Neural cell (in vitro differentiated cells): ENCODE measurements around the gene INTS7. TPM values are rescaled to one million over a fixed set of nuclear protein-coding genes. Genes with fewer than 3 reads are reported as not detected.

Experiments used
- H2AFZ ChIP-seq: fragments of 200-600, 300-800 bp; sonication (generic), shearing (Covaris generic); 2 replicates; pipeline ENCODE4 v1.6.0; 2014; ENCODE audit warnings: low read depth, mild to moderate bottlenecking, antibody characterized with exemption, low read length, moderate library complexity
- H3F3A ChIP-seq: fragments of 200-600 bp; shearing (Covaris generic); 2 replicates; pipeline ENCODE4 v1.6.1; 2016; ENCODE audit warnings: mild to moderate bottlenecking, moderate library complexity, mixed read lengths, antibody characterized with exemption, low read length; ENCODE audit not compliant: insufficient read depth, poor library complexity, severe bottlenecking
- H3K27ac ChIP-seq: fragments of 200-600, 300-800 bp; sonication (generic), shearing (Covaris generic); 2 replicates; pipeline ENCODE4 v1.5.1; 2014; ENCODE audit warnings: mild to moderate bottlenecking, low read length, moderate library complexity
- H3K27me3 ChIP-seq: fragments of 300-800, 200-600 bp; sonication (generic), shearing (Covaris generic); 2 replicates; pipeline ENCODE4 v1.6.0; 2014; ENCODE audit warnings: mild to moderate bottlenecking, low read depth, low read length, moderate library complexity; ENCODE audit not compliant: insufficient read depth
- H3K36me3 ChIP-seq: fragments of 300-800, 200-600 bp; sonication (generic), shearing (Covaris generic); 2 replicates; pipeline ENCODE4 v1.5.1; 2014; ENCODE audit warnings: mild to moderate bottlenecking, antibody characterized with exemption, low read length, moderate library complexity; ENCODE audit not compliant: insufficient read depth
- H3K4me2 ChIP-seq: fragments of 300-800, 200-600 bp; sonication (generic), shearing (Covaris generic); 2 replicates; pipeline ENCODE4 v1.6.0; 2014; ENCODE audit warnings: mild to moderate bottlenecking, low read length
- H3K4me3 ChIP-seq: fragments of 300-800, 200-600 bp; sonication (generic), shearing (Covaris generic); 2 replicates; pipeline ENCODE4 v1.5.1; 2014; ENCODE audit warnings: mild to moderate bottlenecking, low read length, moderate library complexity
- H3K79me2 ChIP-seq: fragments of 200-600 bp; shearing (Covaris generic); replicated peaks from 2 replicates; pipeline ENCODE4 v1.6.0; 2014; ENCODE audit warnings: mild to moderate bottlenecking, low read length, moderate library complexity; ENCODE audit not compliant: insufficient read depth
- H3K9ac ChIP-seq: fragments of 300-800, 200-600 bp; sonication (generic), shearing (Covaris generic); 2 replicates; pipeline ENCODE4 v1.6.1; 2016; ENCODE audit warnings: mild to moderate bottlenecking, low read length, mixed read lengths
- H3K9me2 ChIP-seq: fragments of 200-600 bp; shearing (Covaris generic); 2 replicates; pipeline ENCODE4 v1.6.1; 2016; ENCODE audit warnings: mild to moderate bottlenecking, low read length, mixed read lengths; ENCODE audit not compliant: insufficient read depth
- H3K9me3 ChIP-seq: fragments of 200-600, 300-800 bp; sonication (generic), shearing (Covaris generic); 2 replicates; pipeline ENCODE4 v1.6.1; 2016; ENCODE audit warnings: mild to moderate bottlenecking, mixed run types, low read length, moderate library complexity, mixed read lengths
- H4K20me1 ChIP-seq: fragments of 200-600 bp; shearing (Covaris generic); 2 replicates; pipeline ENCODE4 v1.6.1; 2016; ENCODE audit warnings: mild to moderate bottlenecking, mixed run types; ENCODE audit not compliant: insufficient read depth
- CTCF ChIP-seq: fragments of 450-650 bp; IDR thresholded peaks from 2 replicates; pipeline ENCODE4 v1.5.1; 2014; ENCODE audit warnings: antibody characterized with exemption, mild to moderate bottlenecking, moderate library complexity; ENCODE audit not compliant: poor library complexity, severe bottlenecking
- EP300 ChIP-seq: fragments of 450-650 bp; conservative IDR thresholded peaks from 2 replicates; pipeline ENCODE4 v1.6.1; 2014; ENCODE audit warnings: antibody characterized with exemption, mild to moderate bottlenecking, moderate library complexity; ENCODE audit not compliant: poor library complexity, severe bottlenecking
- EZH2 ChIP-seq: fragments of 200-600, 300-800 bp; shearing (Covaris generic), sonication (generic); IDR thresholded peaks from 2 replicates; pipeline ENCODE4 v1.6.1; 2014; ENCODE audit warnings: antibody characterized with exemption, low read length, borderline replicate concordance, mild to moderate bottlenecking; ENCODE audit not compliant: insufficient read depth, poor library complexity, severe bottlenecking
- MXI1 ChIP-seq: fragments of 450-650 bp; conservative IDR thresholded peaks from 2 replicates; pipeline ENCODE4 v1.6.1; 2014; ENCODE audit warnings: antibody characterized with exemption, mild to moderate bottlenecking; ENCODE audit not compliant: poor library complexity, severe bottlenecking
- POLR2AphosphoS5 ChIP-seq: IDR thresholded peaks from 2 replicates; pipeline ENCODE4 v1.6.1; 2012
- RAD21 ChIP-seq: fragments of 450-650 bp; conservative IDR thresholded peaks from 2 replicates; pipeline ENCODE4 v1.6.1; 2014; ENCODE audit warnings: antibody characterized with exemption, mild to moderate bottlenecking, moderate library complexity
- SMC3 ChIP-seq: fragments of 450-650 bp; conservative IDR thresholded peaks from 2 replicates; pipeline ENCODE4 v1.6.1; 2014; ENCODE audit warnings: antibody characterized with exemption, mild to moderate bottlenecking, moderate library complexity; ENCODE audit not compliant: poor library complexity
- TAF1 ChIP-seq: IDR thresholded peaks from 2 replicates; pipeline ENCODE4 v1.6.1; 2012; ENCODE audit warnings: low read depth
- polyA plus RNA-seq: library from polyadenylated mRNA; depleted of rRNA; stranded (reverse); fragments of >200 nt; gene quantifications from 2 replicates; pipeline ENCODE4 v1.2.3, GENCODE V29; 2014
- TF ChIP-seq, protein P1 (sequence below): IDR thresholded peaks from 2 replicates; pipeline ENCODE4 v1.6.1; 2012; ENCODE audit warnings: borderline replicate concordance

INTS7 gene
- polyA plus RNA-seq, 1 donor from 2014 or later, result 23.6 TPM

- H3F3A ChIP-seq, result no peaks in the 10 kb centered on the region
- H3K27ac ChIP-seq, result no peak overlapping the region
- H3K36me3 ChIP-seq, result no peaks in the 10 kb centered on the region
- TF ChIP-seq SMC3 (no peak), EP300 (no peak), POLR2AphosphoS5 (no peak), CTCF (no peak), MXI1 (no peak), EZH2 (no peak)
- H3K9me3 ChIP-seq, result no peaks in the 10 kb centered on the region
- no peak overlapping the region for H3K4me2 ChIP-seq
- no peak overlapping the region for H3K4me3 ChIP-seq
- H3K9me2 ChIP-seq, result no peaks in the 10 kb centered on the region
- no peaks in the 10 kb centered on the region for H3K79me2 ChIP-seq
- H3K27me3 ChIP-seq, result no peaks in the 10 kb centered on the region
- no peaks in the 10 kb centered on the region for H4K20me1 ChIP-seq
- H3K9ac ChIP-seq, result no peak overlapping the region
- H2AFZ ChIP-seq, result no peak overlapping the region
These were observed 43.5 kb upstream of the INTS7 start for GRCh38 chr1:212078826-212079225.

DNA sequence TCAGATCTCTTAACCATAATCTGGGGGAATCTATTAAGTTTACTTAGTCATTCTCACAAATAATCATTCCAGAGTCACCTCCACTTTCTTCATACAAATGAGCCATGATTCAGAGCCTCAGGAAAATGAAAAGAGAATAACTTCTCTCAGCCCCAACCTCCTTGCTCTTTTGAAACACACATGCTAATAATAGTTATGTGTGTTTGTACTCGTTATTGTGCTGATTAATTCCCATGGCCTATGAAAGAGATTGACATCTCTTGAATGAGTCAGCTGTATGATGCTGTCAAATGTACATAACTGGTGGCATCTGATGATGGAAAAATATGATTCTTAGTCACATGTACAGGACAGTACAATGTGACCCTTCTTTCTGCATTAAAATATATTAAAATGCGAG is 41.7 kb upstream of the INTS7 start:
- H3K9me2 ChIP-seq, result no peaks in the 10 kb centered on the region
- H3F3A ChIP-seq, result no peaks in the 10 kb centered on the region
- no peak overlapping the region for H3K27ac ChIP-seq
- no peaks in the 10 kb centered on the region for H3K79me2 ChIP-seq
- no peak overlapping the region for H3K4me3 ChIP-seq
- no peak overlapping the region for H3K9ac ChIP-seq
- TF ChIP-seq EP300 (no peak), RAD21 (no peak), POLR2AphosphoS5 (no peak), MXI1 (no peak), SMC3 (no peak), EZH2 (no peak)
- TF ChIP-seq, protein P1, sequence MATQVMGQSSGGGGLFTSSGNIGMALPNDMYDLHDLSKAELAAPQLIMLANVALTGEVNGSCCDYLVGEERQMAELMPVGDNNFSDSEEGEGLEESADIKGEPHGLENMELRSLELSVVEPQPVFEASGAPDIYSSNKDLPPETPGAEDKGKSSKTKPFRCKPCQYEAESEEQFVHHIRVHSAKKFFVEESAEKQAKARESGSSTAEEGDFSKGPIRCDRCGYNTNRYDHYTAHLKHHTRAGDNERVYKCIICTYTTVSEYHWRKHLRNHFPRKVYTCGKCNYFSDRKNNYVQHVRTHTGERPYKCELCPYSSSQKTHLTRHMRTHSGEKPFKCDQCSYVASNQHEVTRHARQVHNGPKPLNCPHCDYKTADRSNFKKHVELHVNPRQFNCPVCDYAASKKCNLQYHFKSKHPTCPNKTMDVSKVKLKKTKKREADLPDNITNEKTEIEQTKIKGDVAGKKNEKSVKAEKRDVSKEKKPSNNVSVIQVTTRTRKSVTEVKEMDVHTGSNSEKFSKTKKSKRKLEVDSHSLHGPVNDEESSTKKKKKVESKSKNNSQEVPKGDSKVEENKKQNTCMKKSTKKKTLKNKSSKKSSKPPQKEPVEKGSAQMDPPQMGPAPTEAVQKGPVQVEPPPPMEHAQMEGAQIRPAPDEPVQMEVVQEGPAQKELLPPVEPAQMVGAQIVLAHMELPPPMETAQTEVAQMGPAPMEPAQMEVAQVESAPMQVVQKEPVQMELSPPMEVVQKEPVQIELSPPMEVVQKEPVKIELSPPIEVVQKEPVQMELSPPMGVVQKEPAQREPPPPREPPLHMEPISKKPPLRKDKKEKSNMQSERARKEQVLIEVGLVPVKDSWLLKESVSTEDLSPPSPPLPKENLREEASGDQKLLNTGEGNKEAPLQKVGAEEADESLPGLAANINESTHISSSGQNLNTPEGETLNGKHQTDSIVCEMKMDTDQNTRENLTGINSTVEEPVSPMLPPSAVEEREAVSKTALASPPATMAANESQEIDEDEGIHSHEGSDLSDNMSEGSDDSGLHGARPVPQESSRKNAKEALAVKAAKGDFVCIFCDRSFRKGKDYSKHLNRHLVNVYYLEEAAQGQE, result no peak
- no peaks in the 10 kb centered on the region for H3K9me3 ChIP-seq
- no peaks in the 10 kb centered on the region for H3K36me3 ChIP-seq
- H4K20me1 ChIP-seq, result no peaks in the 10 kb centered on the region
- H3K4me2 ChIP-seq, result no peak overlapping the region
- no peak overlapping the region for H2AFZ ChIP-seq
- H3K27me3 ChIP-seq, result no peaks in the 10 kb centered on the region

- no peaks in the 10 kb centered on the region for H3K9me2 ChIP-seq
- no peaks in the 10 kb centered on the region for H3K27me3 ChIP-seq
- H4K20me1 ChIP-seq, result no peaks in the 10 kb centered on the region
- no peak overlapping the region for H2AFZ ChIP-seq
- H3K4me2 ChIP-seq, result no peak overlapping the region
- no peaks in the 10 kb centered on the region for H3K79me2 ChIP-seq
- no peak overlapping the region for H3K9ac ChIP-seq
- no peak overlapping the region for H3K27ac ChIP-seq
- no peaks in the 10 kb centered on the region for H3K36me3 ChIP-seq
- TF ChIP-seq TAF1 (no peak), MXI1 (no peak), CTCF (no peak), RAD21 (no peak), SMC3 (no peak), EZH2 (no peak), POLR2AphosphoS5 (no peak), EP300 (no peak)
- TF ChIP-seq, protein P1, result no peak
- H3K9me3 ChIP-seq, result no peaks in the 10 kb centered on the region
- no peak overlapping the region for H3K4me3 ChIP-seq
- H3F3A ChIP-seq, result no peaks in the 10 kb centered on the region
These were observed 39.5 kb upstream of the INTS7 start for GRCh38 chr1:212074856-212075255.
